ENCODE measurements around the gene BEAN1. TPM values are rescaled to one million over a fixed set of nuclear protein-coding genes. Genes with fewer than 3 reads are reported as not detected.
A peak's percentile ranks its signal among the peaks of the same experiment; 100 is the strongest.

Gene BEAN1
- total RNA-seq, 1 experiment from 2014 or later, result not detected

DNA sequence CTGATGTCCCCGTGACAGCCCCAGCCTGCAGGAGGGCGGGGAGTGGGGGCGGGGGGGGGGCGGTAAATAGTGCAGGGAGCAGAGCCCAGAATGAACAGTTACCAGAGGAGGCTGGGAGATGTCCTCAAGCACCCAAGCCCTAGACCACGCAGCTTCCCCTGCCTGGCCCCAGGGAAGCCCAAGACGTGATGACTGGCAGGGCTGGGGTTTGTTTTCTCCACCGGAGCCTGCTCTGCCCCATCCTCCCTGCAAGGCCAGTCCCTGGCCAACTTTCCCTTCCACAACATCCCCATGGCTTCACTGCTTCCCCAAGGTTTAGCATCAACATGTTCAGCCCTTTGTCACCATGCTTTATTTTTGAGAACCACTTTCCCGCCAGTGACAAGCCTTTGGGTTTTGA lies 1.4 kb upstream of the BEAN1 start:
- in situ Hi-C loops (cut with HindIII; ENCODE audit: low pct_unique_long_range_greater_than_20kb, low sequenced_read_pairs), result no loop called here
- H3K9me3 ChIP-seq (ENCODE audit: control insufficient read depth, insufficient read depth, low read depth, low read length), result no peaks in the 10 kb centered on the region
- H3K4me1 ChIP-seq (ENCODE audit: control insufficient read depth, insufficient read depth, low read length), result no peaks in the 10 kb centered on the region; the same call in 1 of the 2 replicates
- DNase-seq (ENCODE audit: low read depth, low spot score) (no peak), ATAC-seq (no peak)
- H3K27ac ChIP-seq (ENCODE audit: low read length), result no peak overlapping the region
- H3K27me3 ChIP-seq (ENCODE audit: control insufficient read depth, insufficient read depth, low read length), result peaks cover 9% of the 10 kb centered on the region
- ChIA-PET POLR2A (no interaction called here), CTCF (no interaction called here)
- no TSS peak for BruUV-seq (replicated peaks)
- TF ChIP-seq, protein P1, sequence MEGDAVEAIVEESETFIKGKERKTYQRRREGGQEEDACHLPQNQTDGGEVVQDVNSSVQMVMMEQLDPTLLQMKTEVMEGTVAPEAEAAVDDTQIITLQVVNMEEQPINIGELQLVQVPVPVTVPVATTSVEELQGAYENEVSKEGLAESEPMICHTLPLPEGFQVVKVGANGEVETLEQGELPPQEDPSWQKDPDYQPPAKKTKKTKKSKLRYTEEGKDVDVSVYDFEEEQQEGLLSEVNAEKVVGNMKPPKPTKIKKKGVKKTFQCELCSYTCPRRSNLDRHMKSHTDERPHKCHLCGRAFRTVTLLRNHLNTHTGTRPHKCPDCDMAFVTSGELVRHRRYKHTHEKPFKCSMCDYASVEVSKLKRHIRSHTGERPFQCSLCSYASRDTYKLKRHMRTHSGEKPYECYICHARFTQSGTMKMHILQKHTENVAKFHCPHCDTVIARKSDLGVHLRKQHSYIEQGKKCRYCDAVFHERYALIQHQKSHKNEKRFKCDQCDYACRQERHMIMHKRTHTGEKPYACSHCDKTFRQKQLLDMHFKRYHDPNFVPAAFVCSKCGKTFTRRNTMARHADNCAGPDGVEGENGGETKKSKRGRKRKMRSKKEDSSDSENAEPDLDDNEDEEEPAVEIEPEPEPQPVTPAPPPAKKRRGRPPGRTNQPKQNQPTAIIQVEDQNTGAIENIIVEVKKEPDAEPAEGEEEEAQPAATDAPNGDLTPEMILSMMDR (IDR thresholded peaks at IDR 0.05), result no peak
- no peak for TF ChIP-seq POLR2AphosphoS5 (IDR thresholded peaks at IDR 0.05; ENCODE audit: low read depth, low read length)
- TF ChIP-seq, protein P2, sequence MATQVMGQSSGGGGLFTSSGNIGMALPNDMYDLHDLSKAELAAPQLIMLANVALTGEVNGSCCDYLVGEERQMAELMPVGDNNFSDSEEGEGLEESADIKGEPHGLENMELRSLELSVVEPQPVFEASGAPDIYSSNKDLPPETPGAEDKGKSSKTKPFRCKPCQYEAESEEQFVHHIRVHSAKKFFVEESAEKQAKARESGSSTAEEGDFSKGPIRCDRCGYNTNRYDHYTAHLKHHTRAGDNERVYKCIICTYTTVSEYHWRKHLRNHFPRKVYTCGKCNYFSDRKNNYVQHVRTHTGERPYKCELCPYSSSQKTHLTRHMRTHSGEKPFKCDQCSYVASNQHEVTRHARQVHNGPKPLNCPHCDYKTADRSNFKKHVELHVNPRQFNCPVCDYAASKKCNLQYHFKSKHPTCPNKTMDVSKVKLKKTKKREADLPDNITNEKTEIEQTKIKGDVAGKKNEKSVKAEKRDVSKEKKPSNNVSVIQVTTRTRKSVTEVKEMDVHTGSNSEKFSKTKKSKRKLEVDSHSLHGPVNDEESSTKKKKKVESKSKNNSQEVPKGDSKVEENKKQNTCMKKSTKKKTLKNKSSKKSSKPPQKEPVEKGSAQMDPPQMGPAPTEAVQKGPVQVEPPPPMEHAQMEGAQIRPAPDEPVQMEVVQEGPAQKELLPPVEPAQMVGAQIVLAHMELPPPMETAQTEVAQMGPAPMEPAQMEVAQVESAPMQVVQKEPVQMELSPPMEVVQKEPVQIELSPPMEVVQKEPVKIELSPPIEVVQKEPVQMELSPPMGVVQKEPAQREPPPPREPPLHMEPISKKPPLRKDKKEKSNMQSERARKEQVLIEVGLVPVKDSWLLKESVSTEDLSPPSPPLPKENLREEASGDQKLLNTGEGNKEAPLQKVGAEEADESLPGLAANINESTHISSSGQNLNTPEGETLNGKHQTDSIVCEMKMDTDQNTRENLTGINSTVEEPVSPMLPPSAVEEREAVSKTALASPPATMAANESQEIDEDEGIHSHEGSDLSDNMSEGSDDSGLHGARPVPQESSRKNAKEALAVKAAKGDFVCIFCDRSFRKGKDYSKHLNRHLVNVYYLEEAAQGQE (IDR thresholded peaks at IDR 0.05; ENCODE audit: insufficient read depth in 1 of 2, low read depth in 2 of 2, low read length in 1 of 2), result no peak
- TF ChIP-seq TCF7L2 (IDR thresholded peaks at IDR 0.05; ENCODE audit: low read depth, low read length), result no peak
- no peak for TF ChIP-seq SIN3A (IDR thresholded peaks at IDR 0.05; ENCODE audit: borderline replicate concordance, insufficient read depth, low read depth, low read length)
- H3K4me3 ChIP-seq (ENCODE audit: low read depth in 2 of 2, low read length in 2 of 2), result no peak overlapping the region
- H3K36me3 ChIP-seq (ENCODE audit: control insufficient read depth, insufficient read depth, low read length), result no peaks in the 10 kb centered on the region
- intact Hi-C loops (cut with micrococcal nuclease; ENCODE audit: unreplicated experiment), result no loop called here

DNA sequence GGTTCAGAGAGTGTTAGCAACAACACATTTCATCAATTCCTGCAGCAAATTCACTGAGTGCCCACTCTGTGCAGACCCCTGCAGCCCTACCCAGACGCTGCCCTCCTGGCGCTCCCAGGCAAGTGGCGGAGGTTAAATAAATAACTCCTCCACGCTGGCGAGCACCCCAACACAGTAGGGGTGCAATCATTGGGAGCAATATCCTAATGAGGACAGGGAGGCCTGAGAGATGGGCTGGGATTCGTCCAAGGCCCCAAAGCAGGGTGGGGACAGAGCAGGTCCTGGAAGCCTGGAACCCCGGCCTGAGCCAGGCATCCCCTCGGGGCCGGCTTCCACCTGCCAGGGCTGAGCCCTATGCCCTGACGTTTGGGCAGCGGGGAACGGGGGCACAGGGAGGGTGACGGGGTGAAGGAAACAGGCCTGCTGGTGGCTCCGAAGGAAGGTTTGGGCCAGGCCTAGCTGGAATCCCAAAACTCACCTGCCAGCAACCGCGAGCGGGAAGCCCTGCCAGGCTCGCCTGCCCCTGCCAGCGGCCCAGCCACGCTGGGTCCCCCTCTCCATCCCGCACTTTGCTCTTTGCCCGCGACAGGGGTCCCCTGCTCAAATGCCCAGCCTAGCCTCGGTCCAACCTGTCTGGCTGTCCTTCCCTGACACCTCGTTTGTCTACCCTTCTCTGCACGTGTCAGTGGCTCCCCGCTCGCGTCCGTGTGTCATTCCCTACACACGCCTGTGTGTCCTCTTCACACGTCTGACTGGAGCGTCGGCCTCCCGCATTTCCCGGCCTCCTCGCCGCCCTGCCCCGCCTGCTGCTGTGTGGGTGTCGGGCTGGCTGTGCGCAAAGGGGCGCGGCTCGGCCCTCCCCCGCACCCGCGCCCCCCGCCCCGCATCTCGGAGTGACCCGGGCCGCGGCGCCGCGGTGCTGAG lies 721 bp upstream of the BEAN1 start:
- BruUV-seq (replicated peaks), result no TSS peak

More for the DNA sequence above, 721 bp upstream of the BEAN1 start:
- intact Hi-C loops (cut with micrococcal nuclease; ENCODE audit: unreplicated experiment), result no loop called here
- no peak overlapping the region for H3K27ac ChIP-seq (ENCODE audit: low read length)
- in situ Hi-C loops (cut with HindIII; ENCODE audit: low pct_unique_long_range_greater_than_20kb, low sequenced_read_pairs), result no loop called here
- CTCF ChIA-PET, result no interaction called here
- no peak overlapping the region; a peak in 1 of 4 replicates for H3K4me3 ChIP-seq (ENCODE audit: low read depth in 2 of 2, low read length in 2 of 2)
- POLR2A ChIA-PET, result no interaction called here
- TF ChIP-seq, protein P1 (IDR thresholded peaks at IDR 0.05), result no peak
- no peak for TF ChIP-seq TCF7L2 (IDR thresholded peaks at IDR 0.05; ENCODE audit: low read depth, low read length)
- TF ChIP-seq SIN3A (IDR thresholded peaks at IDR 0.05; ENCODE audit: borderline replicate concordance, insufficient read depth, low read depth, low read length), result no peak
- TF ChIP-seq, protein P2 (IDR thresholded peaks at IDR 0.05; ENCODE audit: insufficient read depth in 1 of 2, low read depth in 2 of 2, low read length in 1 of 2), result no peak
- TF ChIP-seq POLR2AphosphoS5 (IDR thresholded peaks at IDR 0.05; ENCODE audit: low read depth, low read length), result no peak
- ATAC-seq (peak; percentile 20; the same call in 1 of the 2 replicates), DNase-seq (ENCODE audit: low read depth, low spot score) (no peak)
- no peaks in the 10 kb centered on the region for H3K36me3 ChIP-seq (ENCODE audit: control insufficient read depth, insufficient read depth, low read length)
- peaks cover 9% of the 10 kb centered on the region for H3K27me3 ChIP-seq (ENCODE audit: control insufficient read depth, insufficient read depth, low read length)
- no peaks in the 10 kb centered on the region for H3K9me3 ChIP-seq (ENCODE audit: control insufficient read depth, insufficient read depth, low read depth, low read length)
- H3K4me1 ChIP-seq (ENCODE audit: control insufficient read depth, insufficient read depth, low read length), result no peaks in the 10 kb centered on the region; the same call in 1 of the 2 replicates

Measured in Panc1 (cell line).